Measurements from ENCODE around the gene CADM1. TPM values are rescaled to one million over a fixed set of nuclear protein-coding genes. Genes with fewer than 3 reads are reported as not detected.

Gene CADM1
- total RNA-seq, 1 experiment from 2014 or later, result 534 TPM

DNA sequence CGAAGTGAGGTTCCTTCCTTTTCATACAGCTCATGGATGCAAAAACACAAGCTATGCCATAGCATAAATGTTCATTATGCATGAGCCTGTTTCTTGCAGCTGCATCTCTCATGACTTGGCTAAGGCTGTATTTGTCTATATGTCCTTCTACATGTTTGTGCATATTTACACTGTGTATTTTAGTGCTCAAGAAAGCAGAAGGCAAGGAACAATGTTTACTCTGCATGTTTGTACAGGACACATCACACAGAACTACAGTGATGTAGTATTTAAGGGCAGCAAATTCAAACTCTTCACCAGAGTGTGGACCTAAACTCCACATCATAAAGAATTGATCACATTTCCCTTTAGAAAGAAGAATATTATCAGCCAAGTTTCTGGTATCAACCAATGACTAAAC is 170.3 kb downstream of the CADM1 start:
- Histone ChIP-seq H3K4me3 (ENCODE audit: low read depth, low read length) (no peak overlapping the region), H3K36me3 (ENCODE audit: control insufficient read depth, insufficient read depth, low read length) (no peaks in the 10 kb centered on the region), H3K27me3 (replicated peaks; ENCODE audit: control insufficient read depth, insufficient read depth, low read length) (no peaks in the 10 kb centered on the region), H3K4me1 (peaks cover 21% of the 10 kb centered on the region), H3K9me3 (no peaks in the 10 kb centered on the region)
- no peak for DNase-seq
- Mint-ChIP-seq H3K4me1 (ENCODE audit: low read depth, unreplicated experiment) (peaks cover 6% of the 10 kb centered on the region), H3K36me3 (ENCODE audit: insufficient read depth, unreplicated experiment) (peaks cover 12% of the 10 kb centered on the region), H3K4me3 (ENCODE audit: unreplicated experiment) (no peak overlapping the region), H3K27me3 (ENCODE audit: insufficient read depth, unreplicated experiment) (no peaks in the 10 kb centered on the region), H3K27ac (ENCODE audit: unreplicated experiment) (no peak overlapping the region), H3K9me3 (ENCODE audit: unreplicated experiment) (no peaks in the 10 kb centered on the region)
- intact Hi-C loops (cut with micrococcal nuclease; ENCODE audit: unreplicated experiment), result loop anchor here (1.0 to 2.0 kb wide), 2 partner anchors 249 to 517 kb away; no protein-coding TSS in a partner anchor
- BruUV-seq (replicated peaks), result no TSS peak
- TF ChIP-seq, protein P1, sequence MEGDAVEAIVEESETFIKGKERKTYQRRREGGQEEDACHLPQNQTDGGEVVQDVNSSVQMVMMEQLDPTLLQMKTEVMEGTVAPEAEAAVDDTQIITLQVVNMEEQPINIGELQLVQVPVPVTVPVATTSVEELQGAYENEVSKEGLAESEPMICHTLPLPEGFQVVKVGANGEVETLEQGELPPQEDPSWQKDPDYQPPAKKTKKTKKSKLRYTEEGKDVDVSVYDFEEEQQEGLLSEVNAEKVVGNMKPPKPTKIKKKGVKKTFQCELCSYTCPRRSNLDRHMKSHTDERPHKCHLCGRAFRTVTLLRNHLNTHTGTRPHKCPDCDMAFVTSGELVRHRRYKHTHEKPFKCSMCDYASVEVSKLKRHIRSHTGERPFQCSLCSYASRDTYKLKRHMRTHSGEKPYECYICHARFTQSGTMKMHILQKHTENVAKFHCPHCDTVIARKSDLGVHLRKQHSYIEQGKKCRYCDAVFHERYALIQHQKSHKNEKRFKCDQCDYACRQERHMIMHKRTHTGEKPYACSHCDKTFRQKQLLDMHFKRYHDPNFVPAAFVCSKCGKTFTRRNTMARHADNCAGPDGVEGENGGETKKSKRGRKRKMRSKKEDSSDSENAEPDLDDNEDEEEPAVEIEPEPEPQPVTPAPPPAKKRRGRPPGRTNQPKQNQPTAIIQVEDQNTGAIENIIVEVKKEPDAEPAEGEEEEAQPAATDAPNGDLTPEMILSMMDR (IDR thresholded peaks at IDR 0.05; ENCODE audit: insufficient read depth in 1 of 2, low read depth in 1 of 2, low read length in 1 of 2, severe bottlenecking in 1 of 2, unreplicated experiment in 1 of 2), result no peak
- CTCF ChIA-PET, result interaction anchor here (0.6 to 1.8 kb wide), 6 partner anchors 169 to 345 kb away, joined by 3 to 6 read pairs (median 3); no protein-coding TSS in a partner anchor
- POLR2A ChIA-PET, result no interaction called here

DNA sequence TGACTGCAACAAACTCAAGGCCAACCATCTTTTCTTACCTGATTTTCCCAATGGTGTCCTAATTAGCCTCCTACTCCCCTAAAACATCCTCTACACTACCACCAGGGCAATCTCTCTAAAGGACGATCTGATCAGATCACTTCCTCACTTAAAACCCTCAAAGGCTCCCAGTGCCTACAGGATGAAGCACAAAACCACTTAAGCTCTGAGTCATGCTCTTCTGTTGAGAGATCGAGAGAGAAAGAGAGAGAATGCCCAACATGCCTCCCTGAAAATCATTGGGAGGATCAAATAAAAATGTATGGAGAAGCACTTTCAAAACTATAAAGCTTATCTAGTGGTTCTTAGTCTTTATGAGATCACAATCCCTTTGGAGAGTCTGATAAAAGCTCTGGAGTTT is 171.1 kb downstream of the CADM1 start:
- Histone ChIP-seq H3K36me3 (ENCODE audit: control insufficient read depth, insufficient read depth, low read length) (no peaks in the 10 kb centered on the region), H3K4me1 (peaks cover 21% of the 10 kb centered on the region), H3K27me3 (replicated peaks; ENCODE audit: control insufficient read depth, insufficient read depth, low read length) (no peaks in the 10 kb centered on the region), H3K4me3 (ENCODE audit: low read depth, low read length) (no peak overlapping the region), H3K9me3 (no peaks in the 10 kb centered on the region)
- Mint-ChIP-seq H3K9me3 (ENCODE audit: unreplicated experiment) (no peaks in the 10 kb centered on the region), H3K4me1 (ENCODE audit: low read depth, unreplicated experiment) (peaks cover 6% of the 10 kb centered on the region), H3K4me3 (ENCODE audit: unreplicated experiment) (no peak overlapping the region), H3K36me3 (ENCODE audit: insufficient read depth, unreplicated experiment) (peaks cover 12% of the 10 kb centered on the region), H3K27ac (ENCODE audit: unreplicated experiment) (no peak overlapping the region), H3K27me3 (ENCODE audit: insufficient read depth, unreplicated experiment) (no peaks in the 10 kb centered on the region)
- ChIA-PET CTCF (interaction anchor here (0.6 to 1.2 kb wide), 4 partner anchors 170 to 346 kb away, joined by 3 read pairs; no protein-coding TSS in a partner anchor), POLR2A (no interaction called here)
- TF ChIP-seq, protein P1 (IDR thresholded peaks at IDR 0.05; ENCODE audit: insufficient read depth in 1 of 2, low read depth in 1 of 2, low read length in 1 of 2, severe bottlenecking in 1 of 2, unreplicated experiment in 1 of 2), result no peak
- no peak for DNase-seq
- no TSS peak for BruUV-seq (replicated peaks)
- intact Hi-C loops (cut with micrococcal nuclease; ENCODE audit: unreplicated experiment), result no loop called here

DNA sequence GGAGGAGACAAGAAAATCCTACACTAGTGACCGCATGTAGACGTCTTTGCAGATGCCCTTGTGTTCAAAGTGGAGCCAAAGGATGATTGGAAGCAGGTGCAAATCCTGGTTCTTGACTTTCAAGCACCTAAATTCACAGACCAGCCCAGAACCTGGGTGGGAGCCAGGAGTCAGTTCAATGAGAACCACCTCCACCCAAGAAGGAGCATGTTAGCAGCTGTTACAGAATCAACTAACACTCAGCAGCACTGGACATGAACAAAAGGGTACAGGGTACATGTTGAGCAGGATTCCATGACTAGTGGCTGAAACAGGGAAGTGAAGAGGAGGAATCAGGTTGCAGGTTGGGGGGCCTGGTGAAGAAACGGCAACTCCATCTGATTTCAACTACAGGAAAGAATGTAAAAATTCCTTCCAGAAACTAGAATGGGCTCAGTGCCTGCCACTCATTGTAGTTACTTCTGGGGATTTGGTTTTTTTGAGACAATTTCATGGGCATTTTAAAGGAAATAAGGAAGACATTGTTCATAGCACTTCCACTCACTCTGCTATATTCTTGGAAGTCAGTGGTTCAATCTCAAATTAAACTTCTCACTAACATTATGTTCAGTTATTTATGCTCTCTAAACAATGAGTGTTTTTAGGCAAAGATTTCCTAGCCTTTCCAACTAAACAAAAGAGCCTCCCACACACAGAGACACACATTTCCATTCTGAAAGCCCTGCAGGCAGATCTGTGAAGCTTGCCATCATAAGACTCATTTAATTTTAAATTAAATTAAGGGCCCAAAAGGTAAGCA is 173.3 kb downstream of the CADM1 start:
- DNase-seq, result no peak
- ChIA-PET POLR2A (no interaction called here), CTCF (interaction anchor here (0.6 kb wide), 1 partner anchor 210 kb away, joined by 5 read pairs; no protein-coding TSS in a partner anchor)
- Histone ChIP-seq H3K4me1 (peaks cover 21% of the 10 kb centered on the region), H3K27me3 (replicated peaks; ENCODE audit: control insufficient read depth, insufficient read depth, low read length) (no peaks in the 10 kb centered on the region), H3K36me3 (ENCODE audit: control insufficient read depth, insufficient read depth, low read length) (no peaks in the 10 kb centered on the region), H3K4me3 (ENCODE audit: low read depth, low read length) (no peak overlapping the region), H3K9me3 (no peaks in the 10 kb centered on the region)
- Mint-ChIP-seq H3K27ac (ENCODE audit: unreplicated experiment) (no peak overlapping the region), H3K4me3 (ENCODE audit: unreplicated experiment) (no peak overlapping the region), H3K36me3 (ENCODE audit: insufficient read depth, unreplicated experiment) (peaks cover 12% of the 10 kb centered on the region), H3K27me3 (ENCODE audit: insufficient read depth, unreplicated experiment) (no peaks in the 10 kb centered on the region), H3K4me1 (ENCODE audit: low read depth, unreplicated experiment) (peaks cover 2% of the 10 kb centered on the region), H3K9me3 (ENCODE audit: unreplicated experiment) (no peaks in the 10 kb centered on the region)
- TF ChIP-seq, protein P1 (IDR thresholded peaks at IDR 0.05; ENCODE audit: insufficient read depth in 1 of 2, low read depth in 1 of 2, low read length in 1 of 2, severe bottlenecking in 1 of 2, unreplicated experiment in 1 of 2), result no peak
- no TSS peak for BruUV-seq (replicated peaks)
- intact Hi-C loops (cut with micrococcal nuclease; ENCODE audit: unreplicated experiment), result no loop called here

Measured in Caco-2 (cell line).